EL (cell line): Measurements from ENCODE around the gene TRIM2.

Source experiments
- DNase-seq: peaks from one replicate; pipeline ENCODE4 v3.0.0-alpha.2; 2016

TRIM2 gene

GRCh38 chr4:153223930-153224329, 19.7 kb downstream of the TRIM2 start:
- DNase-seq: peak; percentile 35

GRCh38 chr4:153224474-153224873, 20.2 kb downstream of the TRIM2 start:
- no peak for DNase-seq

- DNase-seq: no peak
These were observed 23.3 kb downstream of the TRIM2 start for GRCh38 chr4:153227469-153228075.

- no peak for DNase-seq
These were observed 24.4 kb downstream of the TRIM2 start for GRCh38 chr4:153228512-153229140.

- no peak for DNase-seq
These were observed 25.3 kb downstream of the TRIM2 start for GRCh38 chr4:153229545-153229944.

- DNase-seq: no peak
These were observed 28.5 kb downstream of the TRIM2 start for GRCh38 chr4:153232768-153233167.

GRCh38 chr4:153233761-153234371, 29.6 kb downstream of the TRIM2 start:
- peak; percentile 95 for DNase-seq

- DNase-seq: peak; percentile 47
These were observed 30.6 kb downstream of the TRIM2 start for GRCh38 chr4:153234885-153235284.

GRCh38 chr4:153238135-153238919, 34.1 kb downstream of the TRIM2 start:
- DNase-seq: no peak

GRCh38 chr4:153239409-153239808, 35.2 kb downstream of the TRIM2 start:
- DNase-seq: no peak

- DNase-seq: no peak
These were observed 37.1 kb downstream of the TRIM2 start for GRCh38 chr4:153241295-153241694.

- no peak for DNase-seq
These were observed 38.0 kb downstream of the TRIM2 start for GRCh38 chr4:153241970-153242838.

- no peak for DNase-seq
These were observed 38.6 kb downstream of the TRIM2 start for GRCh38 chr4:153242839-153243324.

GRCh38 chr4:153243468-153243867, 39.2 kb downstream of the TRIM2 start:
- DNase-seq: no peak

GRCh38 chr4:153244969-153245368, 40.7 kb downstream of the TRIM2 start:
- DNase-seq: no peak

- DNase-seq: no peak
These were observed 41.5 kb downstream of the TRIM2 start for GRCh38 chr4:153245775-153246174.

GRCh38 chr4:153246446-153247115, 42.3 kb downstream of the TRIM2 start:
- no peak for DNase-seq

- DNase-seq: no peak
These were observed 42.9 kb downstream of the TRIM2 start for GRCh38 chr4:153247116-153247490.

GRCh38 chr4:153248641-153249198, 44.5 kb downstream of the TRIM2 start:
- DNase-seq: no peak

- peak; percentile 80 for DNase-seq
These were observed 45.2 kb downstream of the TRIM2 start for GRCh38 chr4:153249199-153250041.

- no peak for DNase-seq
These were observed 47.9 kb downstream of the TRIM2 start for GRCh38 chr4:153252122-153252521.
